HEK293 (cell line): ENCODE measurements around the gene WDR17.

Experiments used
- CTCF ChIP-seq: fragments of 450-650 bp; formaldehyde crosslinking; IDR thresholded peaks from 2 replicates; pipeline ENCODE4 v1.5.1; 2016; ENCODE audit warnings: missing biosample characterization, missing genetic modification characterization
- ZNF624 ChIP-seq: fragments of 450-650 bp; formaldehyde crosslinking; IDR thresholded peaks from 2 replicates; pipeline ENCODE4 v1.5.1; 2017; ENCODE audit warnings: missing biosample characterization, missing genetic modification characterization

- no peak for TF ChIP-seq ZNF624 (tag by site-specific recombination)
- no peak for TF ChIP-seq CTCF (tag by site-specific recombination)
Observed at GRCh38 chr4:176064539-176064938, 1.1 kb upstream of the WDR17 start.
